HEK293 (cell line): ENCODE data around the gene TFAM.

ENCODE experiments used
- CTCF ChIA-PET: fragments of 350-600 bp; formaldehyde crosslinking; extraction: SDS; loops from one replicate; lab custom pipeline; 2021; ENCODE audit warnings: antibody characterized with exemption; lab: Yijun Ruan, JAX
- POLR2A ChIA-PET: fragments of 300-600 bp; formaldehyde crosslinking; extraction: SDS; loops from one replicate; lab custom pipeline; 2020; ENCODE audit warnings: antibody characterized with exemption, inconsistent platforms; lab: Yijun Ruan, JAX
- H3K27ac ChIP-seq: fragments of 200-500 bp; sonication (Bioruptor generic); 2 replicates; pipeline ENCODE4 v1.5.1; 2014; ENCODE audit warnings: low read depth, low read length, control low read depth, inconsistent platforms; ENCODE audit errors: extremely low read depth
- H3K36me3 ChIP-seq, 2 experiments: fragments of 200-500 bp in 1 of 2; sonication (Bioruptor generic) in 1 of 2; 1 replicate in 1 of 2; 2 replicates in 1 of 2; pipeline ENCODE4 v1.5.1; 2014 to 2017; ENCODE audit warnings: inconsistent platforms in 2 of 2, low read length in 2 of 2; ENCODE audit not compliant: control insufficient read depth in 2 of 2, insufficient read depth in 1 of 2
- H3K4me1 ChIP-seq: fragments of 200-500 bp; sonication (Bioruptor generic); 2 replicates; pipeline ENCODE4 v1.5.1; 2014; ENCODE audit warnings: mild to moderate bottlenecking, low read length, inconsistent platforms; ENCODE audit not compliant: control insufficient read depth, insufficient read depth
- H3K4me3 ChIP-seq: 2 replicates; pipeline ENCODE4 v1.5.1; 2011; ENCODE audit warnings: low read depth, mild to moderate bottlenecking, control low read depth, low read length, moderate library complexity
- H3K9me3 ChIP-seq: fragments of 200-500 bp; sonication (Bioruptor generic); 2 replicates; pipeline ENCODE4 v1.5.1; 2014; ENCODE audit warnings: low read depth, low read length, inconsistent platforms; ENCODE audit not compliant: control insufficient read depth, insufficient read depth
- ZNF121 ChIP-seq: fragments of 450-650 bp; formaldehyde crosslinking; IDR thresholded peaks from 2 replicates; pipeline ENCODE4 v1.5.1; 2016; ENCODE audit warnings: missing biosample characterization, missing genetic modification characterization
- ZNF239 ChIP-seq: fragments of 450-650 bp; formaldehyde crosslinking; IDR thresholded peaks from 2 replicates; pipeline ENCODE4 v1.5.1; 2016; ENCODE audit warnings: missing biosample characterization, missing genetic modification characterization
- ZNF394 ChIP-seq: fragments of 450-650 bp; formaldehyde crosslinking; IDR thresholded peaks from 2 replicates; pipeline ENCODE4 v1.5.1; 2016; ENCODE audit warnings: missing biosample characterization, missing genetic modification characterization, mild to moderate bottlenecking, moderate library complexity, borderline replicate concordance
- ZNF473 ChIP-seq: fragments of 450-650 bp; formaldehyde crosslinking; IDR thresholded peaks from 2 replicates; pipeline ENCODE4 v1.5.1; 2017; ENCODE audit warnings: missing biosample characterization, missing genetic modification characterization
- ZNF518A ChIP-seq: fragments of 450-650 bp; formaldehyde crosslinking; conservative IDR thresholded peaks from 2 replicates; pipeline ENCODE4 v1.5.1; 2016; ENCODE audit warnings: low read depth, missing biosample characterization, missing genetic modification characterization
- ZNF555 ChIP-seq: fragments of 450-650 bp; formaldehyde crosslinking; conservative IDR thresholded peaks from 2 replicates; pipeline ENCODE4 v1.5.1; 2017; ENCODE audit warnings: missing biosample characterization, mild to moderate bottlenecking, missing genetic modification characterization, inconsistent platforms
- ZNF600 ChIP-seq: fragments of 450-650 bp; formaldehyde crosslinking; IDR thresholded peaks from 2 replicates; pipeline ENCODE4 v1.5.1; 2016; ENCODE audit warnings: missing biosample characterization, missing genetic modification characterization
- ZNF629 ChIP-seq: fragments of 450-650 bp; formaldehyde crosslinking; IDR thresholded peaks from 2 replicates; pipeline ENCODE4 v1.5.1; 2017; ENCODE audit warnings: missing biosample characterization, missing genetic modification characterization
- ZNF768 ChIP-seq: fragments of 450-650 bp; formaldehyde crosslinking; IDR thresholded peaks from 2 replicates; pipeline ENCODE4 v1.5.1; 2018; ENCODE audit warnings: missing biosample characterization, mild to moderate bottlenecking, missing genetic modification characterization
- ZNF843 ChIP-seq: fragments of 450-650 bp; formaldehyde crosslinking; IDR thresholded peaks from 2 replicates; pipeline ENCODE4 v1.5.1; 2016; ENCODE audit warnings: missing biosample characterization, missing genetic modification characterization
- ZSCAN4 ChIP-seq: fragments of 450-650 bp; formaldehyde crosslinking; IDR thresholded peaks from 2 replicates; pipeline ENCODE4 v1.5.1; 2017; ENCODE audit warnings: missing biosample characterization, missing genetic modification characterization
- ZXDB ChIP-seq: fragments of 450-650 bp; formaldehyde crosslinking; IDR thresholded peaks from 2 replicates; pipeline ENCODE4 v1.5.1; 2016; ENCODE audit warnings: missing biosample characterization, missing genetic modification characterization
- TF ChIP-seq, protein P1 (sequence below): fragments of 450-650 bp; formaldehyde crosslinking; IDR thresholded peaks from 2 replicates; pipeline ENCODE4 v1.5.0; 2017; ENCODE audit warnings: missing biosample characterization, missing genetic modification characterization, borderline replicate concordance
- TF ChIP-seq, protein P2 (sequence below): fragments of 450-650 bp; formaldehyde crosslinking; IDR thresholded peaks from 2 replicates; pipeline ENCODE4 v1.5.1; 2016; ENCODE audit warnings: missing biosample characterization, missing genetic modification characterization
- TF ChIP-seq, protein P3 (sequence below): fragments of 450-650 bp; formaldehyde crosslinking; IDR thresholded peaks from 2 replicates; pipeline ENCODE4 v1.5.1; 2017; ENCODE audit warnings: missing biosample characterization, missing genetic modification characterization

TFAM gene

GRCh38 chr10:58373442-58373827 lies 11.8 kb upstream of the TFAM start (continued):
- TF ChIP-seq, protein P1, sequence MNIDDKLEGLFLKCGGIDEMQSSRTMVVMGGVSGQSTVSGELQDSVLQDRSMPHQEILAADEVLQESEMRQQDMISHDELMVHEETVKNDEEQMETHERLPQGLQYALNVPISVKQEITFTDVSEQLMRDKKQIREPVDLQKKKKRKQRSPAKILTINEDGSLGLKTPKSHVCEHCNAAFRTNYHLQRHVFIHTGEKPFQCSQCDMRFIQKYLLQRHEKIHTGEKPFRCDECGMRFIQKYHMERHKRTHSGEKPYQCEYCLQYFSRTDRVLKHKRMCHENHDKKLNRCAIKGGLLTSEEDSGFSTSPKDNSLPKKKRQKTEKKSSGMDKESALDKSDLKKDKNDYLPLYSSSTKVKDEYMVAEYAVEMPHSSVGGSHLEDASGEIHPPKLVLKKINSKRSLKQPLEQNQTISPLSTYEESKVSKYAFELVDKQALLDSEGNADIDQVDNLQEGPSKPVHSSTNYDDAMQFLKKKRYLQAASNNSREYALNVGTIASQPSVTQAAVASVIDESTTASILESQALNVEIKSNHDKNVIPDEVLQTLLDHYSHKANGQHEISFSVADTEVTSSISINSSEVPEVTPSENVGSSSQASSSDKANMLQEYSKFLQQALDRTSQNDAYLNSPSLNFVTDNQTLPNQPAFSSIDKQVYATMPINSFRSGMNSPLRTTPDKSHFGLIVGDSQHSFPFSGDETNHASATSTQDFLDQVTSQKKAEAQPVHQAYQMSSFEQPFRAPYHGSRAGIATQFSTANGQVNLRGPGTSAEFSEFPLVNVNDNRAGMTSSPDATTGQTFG (tag by site-specific recombination): no peak
- no peak for TF ChIP-seq ZNF239 (tag by site-specific recombination)
- no peak for TF ChIP-seq ZNF629 (tag by site-specific recombination)
- no peak for TF ChIP-seq ZNF121 (tag by site-specific recombination)
- TF ChIP-seq ZNF394 (tag by site-specific recombination): no peak
- TF ChIP-seq, all 188 proteins: peak for 0

- Histone ChIP-seq H3K4me1 (no peaks in the 10 kb centered on the region), H3K9me3 (no peaks in the 10 kb centered on the region), H3K36me3 (peaks cover 2 to 12% of the 10 kb centered on the region in 2 experiments; a peak in 2 of 3 replicates), H3K4me3 (no peak overlapping the region), H3K27ac (no peak overlapping the region)
- ChIA-PET POLR2A (no interaction called here), CTCF (interaction anchor here (0.9 kb wide), 2 partner anchors 81 to 230 kb away, joined by 3 read pairs; no protein-coding TSS in a partner anchor)
- TF ChIP-seq ZNF843 (no peak), ZNF555 (tag by site-specific recombination) (no peak)
Measured at GRCh38 chr10:58382489-58382995, 2.7 kb upstream of the TFAM start.

GRCh38 chr10:58384095-58384494 lies 1.1 kb upstream of the TFAM start:
- TF ChIP-seq, protein P2, sequence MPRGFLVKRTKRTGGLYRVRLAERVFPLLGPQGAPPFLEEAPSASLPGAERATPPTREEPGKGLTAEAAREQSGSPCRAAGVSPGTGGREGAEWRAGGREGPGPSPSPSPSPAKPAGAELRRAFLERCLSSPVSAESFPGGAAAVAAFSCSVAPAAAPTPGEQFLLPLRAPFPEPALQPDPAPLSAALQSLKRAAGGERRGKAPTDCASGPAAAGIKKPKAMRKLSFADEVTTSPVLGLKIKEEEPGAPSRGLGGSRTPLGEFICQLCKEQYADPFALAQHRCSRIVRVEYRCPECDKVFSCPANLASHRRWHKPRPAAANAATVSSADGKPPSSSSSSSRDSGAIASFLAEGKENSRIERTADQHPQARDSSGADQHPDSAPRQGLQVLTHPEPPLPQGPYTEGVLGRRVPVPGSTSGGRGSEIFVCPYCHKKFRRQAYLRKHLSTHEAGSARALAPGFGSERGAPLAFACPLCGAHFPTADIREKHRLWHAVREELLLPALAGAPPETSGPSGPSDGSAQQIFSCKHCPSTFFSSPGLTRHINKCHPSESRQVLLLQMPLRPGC: no peak
- TF ChIP-seq, protein P3, sequence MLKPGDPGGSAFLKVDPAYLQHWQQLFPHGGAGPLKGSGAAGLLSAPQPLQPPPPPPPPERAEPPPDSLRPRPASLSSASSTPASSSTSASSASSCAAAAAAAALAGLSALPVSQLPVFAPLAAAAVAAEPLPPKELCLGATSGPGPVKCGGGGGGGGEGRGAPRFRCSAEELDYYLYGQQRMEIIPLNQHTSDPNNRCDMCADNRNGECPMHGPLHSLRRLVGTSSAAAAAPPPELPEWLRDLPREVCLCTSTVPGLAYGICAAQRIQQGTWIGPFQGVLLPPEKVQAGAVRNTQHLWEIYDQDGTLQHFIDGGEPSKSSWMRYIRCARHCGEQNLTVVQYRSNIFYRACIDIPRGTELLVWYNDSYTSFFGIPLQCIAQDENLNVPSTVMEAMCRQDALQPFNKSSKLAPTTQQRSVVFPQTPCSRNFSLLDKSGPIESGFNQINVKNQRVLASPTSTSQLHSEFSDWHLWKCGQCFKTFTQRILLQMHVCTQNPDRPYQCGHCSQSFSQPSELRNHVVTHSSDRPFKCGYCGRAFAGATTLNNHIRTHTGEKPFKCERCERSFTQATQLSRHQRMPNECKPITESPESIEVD (tag by site-specific recombination): no peak
- TF ChIP-seq ZNF768 (tag by site-specific recombination) (no peak), ZXDB (no peak), ZNF473 (tag by site-specific recombination) (no peak), ZNF600 (tag by site-specific recombination) (no peak)
- Histone ChIP-seq H3K4me1 (no peaks in the 10 kb centered on the region), H3K9me3 (no peaks in the 10 kb centered on the region), H3K36me3 (peaks cover 17 to 28% of the 10 kb centered on the region in 2 experiments), H3K27ac (no peak overlapping the region), H3K4me3 (no peak overlapping the region)
- ChIA-PET CTCF (interaction anchor here (0.7 to 2.9 kb wide), 9 partner anchors 9 to 206 kb away, joined by 3 to 20 read pairs (median 3); partner anchors contain the start of gene UBE2D1), POLR2A (interaction anchor here (2.2 kb wide), 1 partner anchor 49 kb away, joined by 11 read pairs; the partner anchor contains the start of gene UBE2D1)

DNA sequence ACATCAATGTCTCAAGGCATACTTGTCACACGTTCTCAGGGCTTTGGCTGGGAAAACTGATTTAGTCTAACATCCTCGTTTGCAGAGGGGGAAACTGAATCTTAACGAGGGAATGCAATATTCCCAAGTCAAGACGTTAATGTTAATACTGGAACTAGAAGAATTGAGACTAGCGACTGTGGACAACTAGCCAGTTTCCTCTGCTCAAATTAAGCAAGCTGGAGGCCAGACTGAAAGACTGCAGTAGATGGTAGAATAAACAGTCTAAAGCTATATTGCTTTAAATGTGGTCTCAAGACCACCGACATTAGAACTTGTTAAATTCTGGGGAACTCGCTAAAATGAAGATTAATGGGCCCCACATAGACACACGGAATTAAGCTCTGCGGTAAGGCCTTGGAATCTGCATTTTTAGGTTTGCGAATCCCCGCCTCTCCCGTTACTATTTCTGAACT lies 639 bp upstream of the TFAM start:
- Histone ChIP-seq H3K4me3 (peak overlapping the region; percentile 61), H3K9me3 (no peaks in the 10 kb centered on the region), H3K36me3 (peaks cover 20 to 32% of the 10 kb centered on the region in 2 experiments), H3K4me1 (no peaks in the 10 kb centered on the region), H3K27ac (peak overlapping the region; percentile 68)
- POLR2A ChIA-PET: interaction anchor here (0.8 to 2.2 kb wide), 2 partner anchors 50 to 116 kb away, joined by 4 to 11 read pairs; partner anchors contain the start of genes CISD1 and UBE2D1
- CTCF ChIA-PET: interaction anchor here (0.6 to 2.9 kb wide), 13 partner anchors 9 to 207 kb away, joined by 3 to 20 read pairs (median 3); partner anchors contain the start of gene UBE2D1
- TF ChIP-seq ZSCAN4 (tag by site-specific recombination) (0 out of 2 replicates have a peak, but pooled peaks have one; percentile 5), ZNF518A (no peak)
